Measurements from ENCODE around the gene KLHL13. TPM values are rescaled to one million over a fixed set of nuclear protein-coding genes. Genes with fewer than 3 reads are reported as not detected.

KLHL13 gene
- total RNA-seq, 1 experiment from 2014 or later, result 1.6 TPM

GRCh38 chrX:118088084-118088483 is 28.5 kb downstream of the KLHL13 start:
- CTCF ChIA-PET, result no interaction called here
- Mint-ChIP-seq H3K36me3 (ENCODE audit: insufficient read depth, unreplicated experiment) (peaks cover 6% of the 10 kb centered on the region), H3K4me3 (ENCODE audit: unreplicated experiment) (no peak overlapping the region), H3K9me3 (ENCODE audit: unreplicated experiment) (no peaks in the 10 kb centered on the region), H3K4me1 (ENCODE audit: insufficient read depth, unreplicated experiment) (no peaks in the 10 kb centered on the region), H3K27ac (ENCODE audit: low read depth, unreplicated experiment) (no peak overlapping the region), H3K27me3 (ENCODE audit: insufficient read depth, unreplicated experiment) (no peaks in the 10 kb centered on the region)
- TF ChIP-seq, protein P1, sequence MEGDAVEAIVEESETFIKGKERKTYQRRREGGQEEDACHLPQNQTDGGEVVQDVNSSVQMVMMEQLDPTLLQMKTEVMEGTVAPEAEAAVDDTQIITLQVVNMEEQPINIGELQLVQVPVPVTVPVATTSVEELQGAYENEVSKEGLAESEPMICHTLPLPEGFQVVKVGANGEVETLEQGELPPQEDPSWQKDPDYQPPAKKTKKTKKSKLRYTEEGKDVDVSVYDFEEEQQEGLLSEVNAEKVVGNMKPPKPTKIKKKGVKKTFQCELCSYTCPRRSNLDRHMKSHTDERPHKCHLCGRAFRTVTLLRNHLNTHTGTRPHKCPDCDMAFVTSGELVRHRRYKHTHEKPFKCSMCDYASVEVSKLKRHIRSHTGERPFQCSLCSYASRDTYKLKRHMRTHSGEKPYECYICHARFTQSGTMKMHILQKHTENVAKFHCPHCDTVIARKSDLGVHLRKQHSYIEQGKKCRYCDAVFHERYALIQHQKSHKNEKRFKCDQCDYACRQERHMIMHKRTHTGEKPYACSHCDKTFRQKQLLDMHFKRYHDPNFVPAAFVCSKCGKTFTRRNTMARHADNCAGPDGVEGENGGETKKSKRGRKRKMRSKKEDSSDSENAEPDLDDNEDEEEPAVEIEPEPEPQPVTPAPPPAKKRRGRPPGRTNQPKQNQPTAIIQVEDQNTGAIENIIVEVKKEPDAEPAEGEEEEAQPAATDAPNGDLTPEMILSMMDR (IDR thresholded peaks at IDR 0.05; ENCODE audit: unreplicated experiment), result no peak
- intact Hi-C loops (cut with micrococcal nuclease), result no loop called here
- POLR2A ChIA-PET, result interaction anchor here (0.6 kb wide), 1 partner anchor 123 kb away, joined by 3 read pairs; no protein-coding TSS in a partner anchor
- no TSS peak for BruUV-seq (replicated peaks)
- no peak for DNase-seq (ENCODE audit: unreplicated experiment)

DNA sequence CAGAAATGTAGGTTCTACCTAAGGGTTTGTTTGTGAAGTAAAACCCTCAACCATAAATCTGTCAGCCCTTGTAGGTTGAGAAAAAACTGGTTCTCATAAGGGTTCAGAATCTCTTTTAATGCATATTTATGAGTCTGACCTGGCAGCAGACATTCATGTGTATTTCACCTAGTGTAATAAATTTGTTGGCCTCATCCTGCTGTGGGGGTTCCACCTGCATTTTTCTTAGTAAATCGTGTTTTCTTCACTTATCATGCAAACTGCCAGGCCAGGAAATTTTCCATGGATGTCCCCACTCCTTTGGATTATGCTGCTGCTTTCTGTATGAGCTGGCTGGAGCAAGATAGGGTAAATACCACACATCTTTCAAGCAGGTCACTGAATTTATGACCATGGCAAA is 42.4 kb downstream of the KLHL13 start:
- ChIA-PET POLR2A (no interaction called here), CTCF (no interaction called here)
- no peak for DNase-seq (ENCODE audit: unreplicated experiment)
- H3K36me3 Mint-ChIP-seq (ENCODE audit: insufficient read depth, unreplicated experiment), result no peaks in the 10 kb centered on the region
- intact Hi-C loops (cut with micrococcal nuclease), result no loop called here
- H3K27me3 Mint-ChIP-seq (ENCODE audit: insufficient read depth, unreplicated experiment), result no peaks in the 10 kb centered on the region
- no TSS peak for BruUV-seq (replicated peaks)
- H3K4me3 Mint-ChIP-seq (ENCODE audit: unreplicated experiment), result no peak overlapping the region
- TF ChIP-seq, protein P1 (IDR thresholded peaks at IDR 0.05; ENCODE audit: unreplicated experiment), result no peak
- no peaks in the 10 kb centered on the region for H3K4me1 Mint-ChIP-seq (ENCODE audit: insufficient read depth, unreplicated experiment)
- H3K9me3 Mint-ChIP-seq (ENCODE audit: unreplicated experiment), result no peaks in the 10 kb centered on the region
- no peak overlapping the region for H3K27ac Mint-ChIP-seq (ENCODE audit: low read depth, unreplicated experiment)

DNA sequence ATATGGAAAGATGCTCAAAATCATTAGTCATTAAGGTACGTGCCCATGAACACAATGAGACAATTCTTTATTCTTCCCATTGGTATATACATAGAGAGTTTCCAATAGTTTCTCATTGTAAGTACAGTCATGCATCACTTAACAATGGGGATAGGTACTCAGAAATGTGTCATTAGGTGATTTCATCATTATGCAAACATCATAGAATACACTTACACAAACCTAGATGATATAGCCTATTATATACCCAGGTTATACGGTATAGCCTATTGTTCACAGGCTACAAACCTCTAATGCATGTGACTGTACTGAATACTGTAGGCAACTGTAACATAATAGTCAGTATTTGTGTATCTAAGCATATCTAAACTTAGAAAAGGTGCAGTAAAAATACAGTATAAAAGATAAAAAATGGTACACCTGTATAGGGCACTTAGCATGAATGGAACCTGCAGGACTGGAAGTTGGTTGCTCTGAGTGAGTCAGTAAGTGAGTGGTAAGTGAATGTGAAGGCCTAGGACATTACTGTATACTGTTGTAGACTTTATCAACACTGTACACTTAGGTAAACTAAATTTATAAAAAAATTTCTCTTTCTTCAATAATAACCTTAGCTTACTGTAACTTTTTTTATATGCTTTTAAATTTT is 49.6 kb downstream of the KLHL13 start:
- intact Hi-C loops (cut with micrococcal nuclease), result no loop called here
- no peak overlapping the region for H3K27ac Mint-ChIP-seq (ENCODE audit: low read depth, unreplicated experiment)
- DNase-seq (ENCODE audit: unreplicated experiment), result peak; percentile 17
- no peaks in the 10 kb centered on the region for H3K27me3 Mint-ChIP-seq (ENCODE audit: insufficient read depth, unreplicated experiment)
- TF ChIP-seq, protein P1 (IDR thresholded peaks at IDR 0.05; ENCODE audit: unreplicated experiment), result no peak
- no peak overlapping the region for H3K4me3 Mint-ChIP-seq (ENCODE audit: unreplicated experiment)
- H3K9me3 Mint-ChIP-seq (ENCODE audit: unreplicated experiment), result no peaks in the 10 kb centered on the region
- H3K4me1 Mint-ChIP-seq (ENCODE audit: insufficient read depth, unreplicated experiment), result no peaks in the 10 kb centered on the region
- CTCF ChIA-PET, result interaction anchor here (0.6 kb wide), 2 partner anchors 22 to 52 kb away, joined by 4 read pairs; no protein-coding TSS in a partner anchor
- no TSS peak for BruUV-seq (replicated peaks)
- POLR2A ChIA-PET, result no interaction called here
- no peaks in the 10 kb centered on the region for H3K36me3 Mint-ChIP-seq (ENCODE audit: insufficient read depth, unreplicated experiment)

DNA sequence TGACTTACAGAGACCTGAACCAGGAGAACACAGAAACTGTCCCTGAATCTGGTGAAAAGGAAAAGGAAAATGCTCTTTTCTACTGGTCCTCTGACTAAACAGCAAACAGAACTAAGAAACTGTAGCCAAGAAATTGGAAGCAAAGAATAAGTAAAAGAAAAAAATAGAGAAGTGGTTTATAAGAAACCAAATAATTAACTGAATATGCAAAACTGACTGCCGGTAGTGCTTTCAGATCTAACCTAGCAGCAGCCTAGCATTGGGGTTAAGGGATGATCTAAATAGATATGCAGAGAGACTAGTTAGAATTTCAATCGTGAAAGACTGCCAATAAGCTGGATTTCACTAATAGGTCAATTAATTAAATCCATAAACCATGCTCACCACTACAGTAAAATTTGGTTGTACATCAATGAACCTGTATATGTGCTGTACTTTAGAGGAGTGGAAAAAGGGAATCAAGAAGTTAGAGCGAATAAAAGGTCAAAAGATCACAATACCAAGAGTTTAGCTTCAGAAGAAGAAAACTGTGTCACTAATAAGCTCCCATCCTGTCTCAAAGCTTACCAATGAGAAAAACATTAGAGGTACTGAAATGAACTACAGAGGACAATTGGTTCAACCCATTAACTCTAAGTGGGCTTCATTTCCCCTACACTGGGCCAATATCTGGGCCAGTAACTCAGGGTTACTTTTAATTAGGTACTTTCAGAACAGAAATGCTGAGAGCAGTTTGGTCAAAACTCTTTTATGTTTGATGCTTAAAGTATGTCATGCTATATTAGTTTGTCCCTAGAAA is 53.6 kb downstream of the KLHL13 start:
- Mint-ChIP-seq H3K4me3 (ENCODE audit: unreplicated experiment) (no peak overlapping the region), H3K36me3 (ENCODE audit: insufficient read depth, unreplicated experiment) (no peaks in the 10 kb centered on the region), H3K27me3 (ENCODE audit: insufficient read depth, unreplicated experiment) (no peaks in the 10 kb centered on the region), H3K27ac (ENCODE audit: low read depth, unreplicated experiment) (no peak overlapping the region), H3K4me1 (ENCODE audit: insufficient read depth, unreplicated experiment) (peaks cover 5% of the 10 kb centered on the region), H3K9me3 (ENCODE audit: unreplicated experiment) (no peaks in the 10 kb centered on the region)
- intact Hi-C loops (cut with micrococcal nuclease), result no loop called here
- no TSS peak for BruUV-seq (replicated peaks)
- no peak for DNase-seq (ENCODE audit: unreplicated experiment)
- POLR2A ChIA-PET, result no interaction called here
- TF ChIP-seq, protein P1 (IDR thresholded peaks at IDR 0.05; ENCODE audit: unreplicated experiment), result no peak
- CTCF ChIA-PET, result no interaction called here
